ENCODE data around the gene TMTC1. TPM values are rescaled to one million over a fixed set of nuclear protein-coding genes. Genes with fewer than 3 reads are reported as not detected.

The TMTC1 gene
- total and polyA plus RNA-seq, 3 donors from 2014 or later: 8.4 to 13.6 (median 11.5) TPM

DNA sequence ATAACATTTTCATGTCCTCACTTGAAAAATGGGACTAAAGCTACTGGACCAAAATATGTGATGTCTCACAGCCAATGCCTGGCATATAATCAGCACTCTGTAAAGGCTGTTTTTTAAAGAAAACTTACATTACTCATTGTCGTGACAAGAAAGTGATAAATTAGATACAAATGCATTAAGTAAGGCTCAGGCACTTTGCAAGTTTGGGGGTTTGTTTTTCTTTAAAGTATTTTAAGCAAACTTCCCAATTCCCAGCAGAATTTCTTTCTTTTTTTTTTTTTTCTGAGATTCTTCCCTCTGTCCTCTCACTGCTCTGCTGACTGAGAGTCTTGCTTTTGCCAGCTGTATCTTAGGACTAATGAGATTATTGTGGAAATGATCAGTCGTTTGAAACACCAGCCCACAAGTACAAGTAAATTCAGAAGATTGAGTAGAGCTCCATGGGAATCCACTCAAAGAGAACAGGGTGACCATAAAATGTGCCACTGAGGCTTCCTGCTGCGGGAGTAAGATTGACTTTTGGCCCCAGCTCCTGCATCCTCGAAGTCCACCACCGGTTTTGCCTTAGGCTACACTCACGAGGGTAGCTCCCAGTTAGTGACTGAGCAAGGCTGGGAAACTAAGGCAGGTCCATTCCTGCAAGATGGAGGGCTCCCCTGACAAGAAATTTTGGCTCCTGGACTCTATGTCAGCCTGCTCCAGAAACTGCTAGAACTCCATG lies 82.8 kb downstream of the TMTC1 start:
- no peak overlapping the region for H3K4me3 ChIP-seq
- 58 to 64% methylated on average over 6 of the region's 6 CpGs for WGBS, 2 donors

DNA sequence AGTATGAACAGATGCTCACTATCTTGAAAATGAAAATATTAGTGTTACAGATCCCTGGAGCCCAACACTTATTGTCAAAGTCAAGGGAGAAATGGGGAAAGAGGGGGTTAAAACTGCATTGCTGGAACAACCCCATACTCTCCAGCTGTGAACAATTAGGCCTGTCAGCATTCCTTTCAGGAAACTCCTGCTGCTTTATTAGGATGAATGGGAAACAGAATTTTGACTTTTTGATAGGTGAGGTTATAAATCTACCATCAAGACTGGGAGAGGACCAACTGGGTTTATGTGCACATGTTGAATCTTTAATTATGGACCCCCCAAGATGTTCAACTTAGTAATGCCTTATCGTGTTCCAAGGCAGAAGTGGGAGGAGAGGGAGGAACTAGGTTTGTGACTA lies 85.0 kb downstream of the TMTC1 start:
- DNase-seq: no peak
- 40 to 41% methylated on average over 1 of the region's 1 CpG for WGBS, 2 donors
- TF ChIP-seq POLR2A (IDR thresholded peaks at IDR 0.05): no peak
- H3K36me3 ChIP-seq (ENCODE audit: low read depth, missing control alignments): no peaks in the 10 kb centered on the region
- no peaks in the 10 kb centered on the region for H3K9me3 ChIP-seq
- no peak overlapping the region for H3K27ac ChIP-seq
- H3K27me3 ChIP-seq: no peaks in the 10 kb centered on the region
- H3K4me1 ChIP-seq: no peaks in the 10 kb centered on the region
- H3K4me3 ChIP-seq: no peak overlapping the region
- intact Hi-C loops (cut with DNase I; ENCODE audit: low total_unique reads): no loop called here

More for the DNA sequence above, 82.8 kb downstream of the TMTC1 start:
- no peak for DNase-seq
- Histone ChIP-seq H3K36me3 (ENCODE audit: low read depth, missing control alignments) (no peaks in the 10 kb centered on the region), H3K4me1 (no peaks in the 10 kb centered on the region), H3K27ac (no peak overlapping the region), H3K9me3 (no peaks in the 10 kb centered on the region), H3K27me3 (no peaks in the 10 kb centered on the region)
- intact Hi-C loops (cut with DNase I; ENCODE audit: low total_unique reads): no loop called here
- TF ChIP-seq POLR2A (IDR thresholded peaks at IDR 0.05): no peak
- TF ChIP-seq, protein P1, sequence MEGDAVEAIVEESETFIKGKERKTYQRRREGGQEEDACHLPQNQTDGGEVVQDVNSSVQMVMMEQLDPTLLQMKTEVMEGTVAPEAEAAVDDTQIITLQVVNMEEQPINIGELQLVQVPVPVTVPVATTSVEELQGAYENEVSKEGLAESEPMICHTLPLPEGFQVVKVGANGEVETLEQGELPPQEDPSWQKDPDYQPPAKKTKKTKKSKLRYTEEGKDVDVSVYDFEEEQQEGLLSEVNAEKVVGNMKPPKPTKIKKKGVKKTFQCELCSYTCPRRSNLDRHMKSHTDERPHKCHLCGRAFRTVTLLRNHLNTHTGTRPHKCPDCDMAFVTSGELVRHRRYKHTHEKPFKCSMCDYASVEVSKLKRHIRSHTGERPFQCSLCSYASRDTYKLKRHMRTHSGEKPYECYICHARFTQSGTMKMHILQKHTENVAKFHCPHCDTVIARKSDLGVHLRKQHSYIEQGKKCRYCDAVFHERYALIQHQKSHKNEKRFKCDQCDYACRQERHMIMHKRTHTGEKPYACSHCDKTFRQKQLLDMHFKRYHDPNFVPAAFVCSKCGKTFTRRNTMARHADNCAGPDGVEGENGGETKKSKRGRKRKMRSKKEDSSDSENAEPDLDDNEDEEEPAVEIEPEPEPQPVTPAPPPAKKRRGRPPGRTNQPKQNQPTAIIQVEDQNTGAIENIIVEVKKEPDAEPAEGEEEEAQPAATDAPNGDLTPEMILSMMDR (IDR thresholded peaks at IDR 0.05): no peak

DNA sequence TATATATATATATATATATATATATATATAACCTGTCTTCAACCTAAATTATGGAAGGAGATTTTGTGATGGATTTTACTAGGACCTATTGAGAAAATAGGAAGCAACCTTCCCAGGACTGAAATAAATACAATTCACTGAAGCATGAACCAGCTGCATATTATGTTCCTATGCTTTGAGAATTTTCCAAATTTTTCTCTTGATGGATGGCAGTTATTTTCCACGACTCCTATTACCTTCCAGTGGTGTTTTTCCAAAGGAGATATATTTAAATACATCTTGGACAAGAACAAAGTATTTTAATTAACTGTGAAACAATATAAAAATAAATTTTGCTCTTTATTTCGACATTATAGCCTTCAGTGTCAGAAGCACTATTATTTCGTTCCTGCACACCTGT lies 87.9 kb downstream of the TMTC1 start:
- Histone ChIP-seq H3K27me3 (no peaks in the 10 kb centered on the region), H3K36me3 (ENCODE audit: low read depth, missing control alignments) (no peaks in the 10 kb centered on the region), H3K27ac (no peak overlapping the region), H3K9me3 (no peaks in the 10 kb centered on the region), H3K4me1 (no peaks in the 10 kb centered on the region), H3K4me3 (no peak overlapping the region)
- intact Hi-C loops (cut with DNase I; ENCODE audit: low total_unique reads): no loop called here
- 89 to 95% methylated on average over 3 of the region's 3 CpGs for WGBS, 2 donors
- TF ChIP-seq, protein P1 (IDR thresholded peaks at IDR 0.05): no peak
- no peak for TF ChIP-seq POLR2A (IDR thresholded peaks at IDR 0.05)
- no peak for DNase-seq

DNA sequence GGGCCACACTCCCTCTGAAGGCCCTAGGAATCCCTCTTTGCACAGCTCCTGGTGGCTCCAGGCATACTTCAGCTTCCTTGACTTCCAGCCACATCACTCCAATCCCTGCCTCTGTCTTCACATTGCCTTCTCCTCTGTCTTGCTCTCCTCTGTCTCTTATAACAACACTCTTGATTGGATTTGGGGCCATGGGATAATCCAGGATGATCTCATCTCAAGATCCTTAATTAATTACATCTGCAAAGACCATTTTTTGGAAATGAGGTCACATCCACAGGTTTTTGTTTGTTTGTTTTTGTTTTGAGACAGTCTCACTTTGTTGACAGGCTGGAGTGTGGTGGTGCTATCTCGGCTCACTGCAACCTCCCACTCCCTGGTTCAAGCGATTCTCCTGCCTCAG lies 88.7 kb downstream of the TMTC1 start:
- Histone ChIP-seq H3K27me3 (no peaks in the 10 kb centered on the region), H3K9me3 (no peaks in the 10 kb centered on the region), H3K27ac (no peak overlapping the region), H3K36me3 (ENCODE audit: low read depth, missing control alignments) (no peaks in the 10 kb centered on the region), H3K4me3 (no peak overlapping the region), H3K4me1 (no peaks in the 10 kb centered on the region)
- intact Hi-C loops (cut with DNase I; ENCODE audit: low total_unique reads): no loop called here
- WGBS, 2 donors: 90 to 96% methylated on average over 2 of the region's 2 CpGs
- no peak for TF ChIP-seq POLR2A (IDR thresholded peaks at IDR 0.05)
- TF ChIP-seq, protein P1 (IDR thresholded peaks at IDR 0.05): no peak
- DNase-seq: no peak

DNA sequence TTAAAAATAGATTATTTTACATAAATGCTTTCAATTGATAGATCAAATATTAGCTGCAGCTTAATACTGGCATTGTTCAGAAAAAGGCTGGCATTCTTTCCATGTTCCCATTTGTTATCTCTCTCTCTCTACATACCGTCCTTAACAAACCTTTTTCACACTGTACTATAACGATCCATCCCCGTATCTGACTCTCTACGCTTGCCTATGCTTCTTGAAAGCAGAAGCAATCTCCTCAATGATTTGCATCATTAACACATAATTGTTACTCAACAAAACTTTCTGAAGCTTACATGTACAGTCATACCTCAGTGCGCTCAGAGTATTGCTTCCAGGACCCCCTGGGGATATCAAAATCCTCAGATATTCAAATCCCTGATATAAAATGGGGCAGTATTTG lies 89.7 kb downstream of the TMTC1 start:
- TF ChIP-seq POLR2A (IDR thresholded peaks at IDR 0.05): no peak

DNA sequence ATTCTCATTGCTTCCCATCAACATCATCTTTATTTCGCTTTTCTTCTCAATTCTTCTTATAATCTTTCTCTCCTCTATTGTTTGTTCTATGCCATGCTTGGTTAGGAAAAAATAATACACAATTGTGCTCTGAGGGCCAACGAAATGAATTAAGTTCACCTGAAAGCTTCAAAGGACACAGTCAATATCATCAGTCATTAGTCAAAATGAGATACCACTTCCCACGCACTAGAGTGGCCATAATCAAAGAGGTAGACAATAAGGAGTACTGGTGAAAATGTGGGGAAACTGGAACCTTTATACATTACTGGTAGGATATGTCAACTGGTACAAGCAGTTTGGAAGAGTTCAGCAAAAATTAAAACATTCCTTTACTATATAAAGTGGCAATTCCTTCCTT lies 91.5 kb downstream of the TMTC1 start:
- WGBS, 2 donors: 91 to 92% methylated on average over 3 of the region's 3 CpGs
- H3K4me1 ChIP-seq: no peaks in the 10 kb centered on the region
- no peak overlapping the region for H3K4me3 ChIP-seq
- DNase-seq: no peak
- TF ChIP-seq, protein P1 (IDR thresholded peaks at IDR 0.05): no peak
- TF ChIP-seq POLR2A (IDR thresholded peaks at IDR 0.05): no peak
- no peaks in the 10 kb centered on the region for H3K36me3 ChIP-seq (ENCODE audit: low read depth, missing control alignments)
- intact Hi-C loops (cut with DNase I; ENCODE audit: low total_unique reads): no loop called here
- H3K27me3 ChIP-seq: no peaks in the 10 kb centered on the region
- H3K27ac ChIP-seq: no peak overlapping the region
- no peaks in the 10 kb centered on the region for H3K9me3 ChIP-seq

More for the DNA sequence above, 89.7 kb downstream of the TMTC1 start:
- Histone ChIP-seq H3K4me1 (no peaks in the 10 kb centered on the region), H3K4me3 (no peak overlapping the region), H3K27me3 (no peaks in the 10 kb centered on the region), H3K36me3 (ENCODE audit: low read depth, missing control alignments) (no peaks in the 10 kb centered on the region), H3K27ac (no peak overlapping the region), H3K9me3 (no peaks in the 10 kb centered on the region)
- intact Hi-C loops (cut with DNase I; ENCODE audit: low total_unique reads): no loop called here
- DNase-seq: no peak
- 64 to 82% methylated on average over 5 of the region's 5 CpGs for WGBS, 2 donors
